C4-2B (cell line): Measurements from ENCODE around the gene CYB5RL.

Source experiments
- CTCF ChIP-seq: fragments of 450-650 bp; conservative IDR thresholded peaks from 2 replicates; pipeline ENCODE4 v1.5.1; 2017; ENCODE audit warnings: mild to moderate bottlenecking
- ZFX ChIP-seq: fragments of 450-650 bp; IDR thresholded peaks from 2 replicates; pipeline ENCODE4 v1.6.1; 2017

- TF ChIP-seq CTCF (no peak), ZFX (no peak)
These were observed 572 bp downstream of the CYB5RL start for GRCh38 chr1:54199151-54199764.
